ENCODE measurements around the gene SQOR.

- TF ChIP-seq CTCF (IDR thresholded peaks at IDR 0.05) = peak in 3 of 7 experiments; percentile 30 to 32 (median 31)
- no peak for TF ChIP-seq POLR2A (IDR thresholded peaks at IDR 0.05)
Observed at GRCh38 chr15:45611305-45611704, 23.5 kb upstream of the SQOR start.

All from body of pancreas (tissue), 4 donors.